Activated effector memory CD4-positive, alpha-beta T cell treated with Interleukin-2 at 50 U/mL for 16 hours (primary cell): Measurements from ENCODE around the gene MAPKAPK2.
"Not testable (repeated sequence)": the region's sequence is repeated elsewhere in the genome, so short reads cannot be mapped to it uniquely, and the experiment has no call there.

Source experiments
- DNase-seq: peaks from one replicate; pipeline ENCODE4 v3.0.0-alpha.2; 2020

Gene MAPKAPK2

GRCh38 chr1:206684478-206685333, at the start of gene MAPKAPK2:
Gene MAPKAPK2 (plus strand): TSS chr1:206684905. CDS start chr1:206685230, 325 bp downstream.
- DNase-seq = peak; percentile 65

- DNase-seq = peak; percentile 87
Observed at GRCh38 chr1:206635080-206635977, 49.4 kb upstream of the MAPKAPK2 start, which contains the start of gene DYRK3. Gene DYRK3 (plus strand): TSS chr1:206635536. CDS start chr1:206635704, 168 bp downstream.

GRCh38 chr1:206635978-206636345, 48.7 kb upstream of the MAPKAPK2 start:
- no peak for DNase-seq

- DNase-seq = no peak
Observed at GRCh38 chr1:206636671-206637070, 48.0 kb upstream of the MAPKAPK2 start.

DNA sequence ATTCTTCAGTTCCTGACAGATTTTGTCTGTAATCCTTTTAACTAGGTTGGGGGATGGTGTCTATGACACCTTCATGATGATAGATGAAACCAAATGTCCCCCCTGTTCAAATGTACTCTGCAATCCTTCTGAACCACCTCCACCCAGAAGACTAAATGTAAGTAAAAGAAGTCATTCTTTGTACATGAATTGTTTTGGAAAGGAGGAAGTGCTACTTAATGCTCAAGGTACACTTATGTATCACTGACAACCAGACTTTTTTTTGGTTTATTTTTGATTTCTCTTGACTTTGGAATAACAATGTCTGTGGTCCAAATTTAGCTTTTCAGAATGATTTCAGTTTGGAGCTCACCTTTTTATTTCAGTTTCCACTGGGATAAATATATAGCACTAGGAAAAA, 47.1 kb upstream of the MAPKAPK2 start:
- no peak for DNase-seq

- not testable (repeated sequence) for DNase-seq
Observed at GRCh38 chr1:206642074-206642473, 42.6 kb upstream of the MAPKAPK2 start.

GRCh38 chr1:206643118-206643698, 41.5 kb upstream of the MAPKAPK2 start:
- DNase-seq = no peak

DNA sequence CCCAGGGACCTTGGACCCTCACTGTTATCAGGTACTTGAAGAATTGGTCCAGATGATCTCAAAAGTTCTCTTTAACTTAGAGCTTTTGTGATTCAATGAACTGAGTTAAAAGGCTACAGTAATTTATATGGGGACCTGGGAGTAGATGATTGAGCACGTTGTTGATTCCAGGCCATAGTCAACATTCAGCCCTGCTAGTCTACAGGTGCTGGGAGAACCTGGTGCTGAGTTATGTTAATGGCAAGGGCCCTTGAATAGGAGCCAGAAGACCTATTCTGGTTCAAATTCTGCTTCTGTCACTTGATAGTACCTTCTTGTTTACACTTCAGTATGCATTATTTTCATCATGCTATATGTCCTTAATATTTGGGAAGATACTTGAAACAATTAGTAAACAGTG, 38.2 kb upstream of the MAPKAPK2 start:
- no peak for DNase-seq

GRCh38 chr1:206647224-206647623, 37.5 kb upstream of the MAPKAPK2 start:
- no peak for DNase-seq

GRCh38 chr1:206649261-206649921, 35.3 kb upstream of the MAPKAPK2 start:
- no peak for DNase-seq

DNA sequence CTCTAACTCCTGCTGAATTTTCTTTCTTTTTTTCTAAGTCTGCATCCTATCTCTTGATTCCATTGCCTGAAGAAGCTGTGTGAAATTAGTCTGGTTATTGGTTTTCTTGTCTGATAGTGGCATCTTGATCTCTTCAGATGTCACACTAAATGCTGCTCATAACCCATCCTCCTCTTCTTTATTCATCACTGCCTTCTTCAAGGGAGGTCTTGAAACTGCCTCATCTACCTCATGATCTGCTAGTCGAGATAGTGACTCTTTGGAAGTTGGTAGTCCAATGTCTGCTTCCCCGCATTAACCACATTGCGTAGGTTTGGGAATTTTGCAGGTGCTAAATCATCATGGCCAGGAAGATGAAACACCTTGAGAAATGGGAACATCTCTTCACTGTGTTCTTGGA, 33.7 kb upstream of the MAPKAPK2 start:
- DNase-seq = no peak

GRCh38 chr1:206651958-206652890, 32.5 kb upstream of the MAPKAPK2 start:
- DNase-seq = no peak

DNA sequence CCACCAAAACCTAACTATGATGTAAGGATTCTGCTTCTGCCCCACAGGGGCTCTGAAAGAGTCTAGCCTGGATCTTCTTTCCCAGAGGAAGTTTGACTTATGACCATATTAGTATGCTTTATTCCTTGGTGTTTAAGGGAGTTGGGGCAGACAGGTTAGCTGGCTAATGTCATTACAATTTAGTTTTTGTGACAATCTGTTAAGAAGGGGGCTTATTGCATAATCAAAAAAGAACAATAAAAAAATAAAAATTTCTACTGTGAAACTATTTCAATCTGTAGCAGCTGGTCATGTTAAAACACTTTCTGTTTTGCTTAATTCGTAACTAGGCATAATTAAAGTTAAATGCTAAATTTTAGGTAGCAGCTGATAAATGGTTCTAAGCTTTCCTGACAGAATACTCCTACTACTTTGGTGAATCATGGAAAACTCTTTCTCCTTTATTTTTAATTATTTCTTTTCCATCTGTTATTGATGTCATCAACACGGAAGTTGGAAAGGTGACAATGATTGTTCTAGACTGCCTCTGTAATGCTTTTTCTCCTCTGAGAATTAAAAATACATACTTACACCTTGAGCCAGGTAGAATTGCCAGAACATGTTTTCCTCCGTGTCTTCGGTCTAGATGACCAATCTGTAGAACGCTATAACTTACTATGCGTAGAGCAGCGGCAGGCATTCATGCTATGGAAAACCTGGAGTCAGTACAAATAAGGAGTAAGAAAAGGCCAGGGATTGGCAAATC, 30.8 kb upstream of the MAPKAPK2 start:
- no peak for DNase-seq

- DNase-seq = no peak
Observed at GRCh38 chr1:206654828-206655227, 29.9 kb upstream of the MAPKAPK2 start.

- no peak for DNase-seq
Observed at GRCh38 chr1:206655471-206655882, 29.2 kb upstream of the MAPKAPK2 start.

- no peak for DNase-seq
Observed at GRCh38 chr1:206656936-206657335, 27.8 kb upstream of the MAPKAPK2 start.

GRCh38 chr1:206657751-206658150, 27.0 kb upstream of the MAPKAPK2 start:
- no peak for DNase-seq

DNA sequence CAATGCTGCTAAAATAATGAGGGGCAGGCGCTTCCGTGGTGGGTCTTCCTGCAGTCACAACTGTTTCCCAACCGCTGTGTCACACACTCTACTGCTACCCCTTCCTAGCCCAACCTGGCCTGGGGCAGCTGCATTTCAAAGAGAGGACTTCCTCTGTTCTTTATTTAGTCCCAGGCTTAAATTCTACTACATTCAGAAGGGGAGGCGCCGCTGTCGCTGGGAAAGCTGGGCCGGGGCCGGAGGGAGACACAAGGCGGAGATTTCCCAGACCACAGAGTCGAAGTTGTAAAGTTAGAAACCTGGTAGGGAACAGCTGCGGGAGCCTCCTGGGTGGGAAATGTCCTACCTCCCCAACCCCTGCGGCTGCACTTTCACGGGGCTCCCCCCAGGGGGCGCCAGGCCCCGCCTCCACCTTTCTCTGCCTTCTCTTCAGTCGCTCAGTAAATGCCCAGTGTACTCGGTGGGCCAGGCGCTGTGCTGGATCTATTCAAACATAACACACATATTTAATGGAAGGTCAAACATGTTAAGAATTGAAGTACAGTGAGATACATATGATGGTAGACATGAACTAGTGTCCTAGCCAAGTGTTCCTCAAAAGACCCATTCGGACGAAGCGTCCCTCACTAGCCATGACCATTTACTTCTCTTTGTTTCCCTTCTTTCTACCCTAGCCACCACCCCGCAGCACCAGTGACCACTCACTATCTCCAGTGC, 26.3 kb upstream of the MAPKAPK2 start:
- peak; percentile 34 for DNase-seq

DNA sequence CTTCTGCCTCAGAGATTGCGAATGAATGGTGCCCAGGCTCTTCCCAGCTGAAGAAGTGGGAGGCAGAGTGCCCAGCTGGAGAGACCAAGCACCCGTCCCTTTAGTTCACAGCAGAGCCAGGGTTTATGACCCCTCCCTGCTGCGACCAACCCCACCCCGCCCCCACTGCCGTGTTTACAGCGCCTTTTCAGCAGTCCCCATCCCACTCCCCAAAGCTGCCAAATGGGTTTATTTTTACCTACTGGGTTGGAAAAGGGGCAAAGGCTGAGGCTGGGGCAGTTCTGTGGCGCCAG, 25.8 kb upstream of the MAPKAPK2 start:
- DNase-seq = no peak

DNA sequence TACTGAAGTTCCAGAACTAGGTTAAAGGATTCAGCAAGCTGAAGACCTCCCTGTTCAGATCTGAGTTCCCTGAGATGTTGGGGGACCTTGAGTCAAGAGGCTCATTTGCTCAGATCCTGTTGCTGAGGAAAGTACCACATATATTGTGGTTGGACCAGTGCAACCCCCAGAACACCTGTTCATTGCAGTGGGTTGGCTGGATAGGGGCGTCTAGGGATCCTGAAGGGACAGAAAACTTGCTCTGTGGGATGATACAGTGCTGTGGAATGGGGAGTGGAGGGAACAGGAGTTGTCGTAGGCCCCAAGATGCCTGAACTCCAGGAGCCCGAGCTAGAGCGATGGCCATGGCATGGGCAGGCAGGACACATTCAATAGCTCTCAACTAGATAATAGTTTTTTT, 24.6 kb upstream of the MAPKAPK2 start:
- no peak for DNase-seq
